Left lobe of liver (tissue), 2 donors: Measurements from ENCODE around the gene HSD11B2. TPM values are rescaled to one million over a fixed set of nuclear protein-coding genes. Genes with fewer than 3 reads are reported as not detected.

Experiments
- ATAC-seq: fragments of 200-7000 bp; cut with Tn5 transposase; one replicate; pipeline ENCODE4 v1.9.1; 2020; ENCODE audit warnings: mild to moderate bottlenecking, moderate library complexity
- DNase-seq: peaks from one replicate; pipeline ENCODE4 v3.0.0-alpha.2; 2020; ENCODE audit warnings: low spot score
- total RNA-seq: library from RNA; stranded (reverse); gene quantifications from one replicate; pipeline ENCODE4 v1.2.1, GENCODE V29; 2021
- donor health status: DM: no; HTN: no; CAD: no; lungs with moderate emphysema.
- donor health status: DM: no; HTN: yes; CAD: no.

Gene HSD11B2
- total RNA-seq, 1 donor from 2014 or later, result 3.1 TPM

DNA sequence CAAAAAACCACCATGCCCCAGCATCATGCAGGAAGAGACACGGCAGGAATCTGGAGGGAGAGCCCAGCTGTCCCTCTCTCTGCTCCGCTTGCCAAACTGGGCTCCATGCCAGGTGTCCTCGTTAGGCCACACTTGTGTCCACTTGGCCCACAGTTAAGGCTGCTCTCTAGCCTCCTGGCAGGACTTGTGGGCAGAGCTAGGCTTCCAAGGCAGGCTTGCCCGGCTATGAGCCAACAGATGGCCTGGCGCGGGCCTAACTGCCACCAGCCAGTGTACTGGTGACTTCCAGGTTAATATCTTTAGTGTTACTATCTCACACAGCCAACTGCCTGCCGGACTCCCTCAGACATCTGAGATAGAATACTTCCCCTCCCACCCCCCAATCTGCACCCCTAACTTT, 39.4 kb downstream of the HSD11B2 start:
- DNase-seq (peak; percentile 99), ATAC-seq (peak; percentile 97)

- DNase-seq, result no peak
- ATAC-seq, result no peak
These were observed 41.0 kb downstream of the HSD11B2 start for GRCh38 chr16:67471758-67472384.

DNA sequence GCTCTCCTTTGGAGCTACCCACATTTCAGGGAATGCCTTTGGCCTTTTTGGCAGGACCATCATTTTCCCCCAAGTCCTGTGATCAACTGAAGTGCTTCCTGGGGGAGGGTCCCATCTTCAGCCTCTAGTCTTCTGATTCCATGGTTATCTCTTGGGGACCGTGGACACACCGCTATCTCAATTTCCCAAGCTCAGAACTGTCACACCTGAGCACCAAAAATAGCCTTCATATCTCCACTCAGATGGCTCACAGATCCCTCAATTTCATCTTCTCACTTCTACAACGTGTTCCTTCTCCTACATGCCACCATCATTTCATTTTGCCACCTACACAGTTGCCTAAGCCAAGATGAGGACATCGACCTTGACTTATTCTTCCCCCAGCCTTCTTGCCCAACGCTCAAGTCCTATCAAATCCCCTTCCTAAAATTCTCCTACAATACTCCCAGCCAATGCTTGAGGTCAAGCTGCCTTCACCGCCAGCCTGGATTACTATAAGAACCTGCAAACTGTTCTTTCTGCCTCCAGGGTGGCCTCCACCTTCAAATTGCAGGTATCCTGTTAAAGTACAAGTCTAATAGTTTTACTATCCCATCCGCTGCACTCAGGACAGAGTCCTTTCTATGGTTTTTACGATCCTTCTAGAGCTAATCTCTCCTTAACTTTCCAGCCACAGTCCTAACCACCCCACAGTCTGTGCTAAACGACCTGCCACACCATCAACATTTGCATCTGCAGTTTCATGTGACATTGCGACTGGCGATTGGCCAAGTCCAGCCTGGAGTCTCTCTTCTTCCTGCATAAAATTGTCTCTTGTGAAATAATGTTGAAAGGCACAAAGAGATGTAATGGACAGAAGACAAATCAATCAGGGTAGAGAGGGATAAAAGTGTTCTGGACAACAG, 43.9 kb downstream of the HSD11B2 start:
- DNase-seq (no peak), ATAC-seq (no peak)

GRCh38 chr16:67477960-67478554, 47.1 kb downstream of the HSD11B2 start:
- no peak for DNase-seq
- ATAC-seq, result peak; percentile 4

GRCh38 chr16:67480833-67481560, 50.1 kb downstream of the HSD11B2 start, which contains the start of gene ATP6V0D1:
ATP6V0D1 (minus strand) TSS chr16:67481157; CDS start chr16:67481086, 71 bp downstream.
- peak; percentile 93 for ATAC-seq

GRCh38 chr16:67481561-67482232, 50.8 kb downstream of the HSD11B2 start:
- ATAC-seq, result peak; percentile 6
- DNase-seq, result peak; percentile 72

More at GRCh38 chr16:67480833-67481560, 50.1 kb downstream of the HSD11B2 start, which contains the start of gene ATP6V0D1:
- peak; percentile 100 for DNase-seq

- ATAC-seq (no peak), DNase-seq (no peak)
These were observed 51.5 kb downstream of the HSD11B2 start for GRCh38 chr16:67482233-67482924.

DNA sequence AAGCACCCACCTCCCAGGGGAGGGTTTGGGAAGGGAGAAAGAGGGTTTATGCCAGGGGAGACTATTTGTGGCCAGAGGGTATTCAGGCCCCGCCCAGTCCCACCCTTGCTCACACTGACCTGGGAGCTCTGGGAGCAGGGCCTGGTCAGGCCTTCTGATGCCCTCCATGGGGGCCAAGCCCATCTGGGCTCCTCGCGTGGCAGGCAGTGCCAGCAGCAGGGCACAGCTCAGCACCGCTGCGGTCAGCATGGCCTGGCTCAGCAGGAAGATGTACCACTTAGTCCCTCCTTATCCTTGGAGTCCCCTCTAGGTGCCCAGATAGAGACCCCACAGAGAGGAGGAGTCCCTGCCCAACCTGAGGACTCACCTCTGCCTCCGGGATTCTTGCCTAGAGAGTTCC, 52.2 kb downstream of the HSD11B2 start, which contains the start of gene AGRP:
TSS of gene AGRP (minus strand) at position 398 of the 400 bp plus-strand sequence. CDS start at position 249, 149 bp downstream.
- ATAC-seq (no peak), DNase-seq (no peak)

GRCh38 chr16:67483731-67484525, 53.0 kb downstream of the HSD11B2 start:
- no peak for ATAC-seq

GRCh38 chr16:67486805-67487204, 55.9 kb downstream of the HSD11B2 start:
- ATAC-seq (no peak), DNase-seq (no peak)

More at GRCh38 chr16:67483731-67484525, 53.0 kb downstream of the HSD11B2 start:
- no peak for DNase-seq

Other genes starting within 250 kb of the HSD11B2 start
- 14.9 TPM for gene MATCAP1, start 247.2 kb upstream of the HSD11B2 start, total RNA-seq
- 1.8 TPM for gene EXOC3L1, start 241.0 kb upstream of the HSD11B2 start, total RNA-seq
- gene E2F4, start 239.0 kb upstream of the HSD11B2 start, total RNA-seq, result 19.0 TPM
- 5.2 TPM for gene ELMO3, start 232.0 kb upstream of the HSD11B2 start, total RNA-seq
- 44.9 TPM for gene TMEM208, start 204.0 kb upstream of the HSD11B2 start, total RNA-seq
- gene FHOD1, start 183.6 kb upstream of the HSD11B2 start, total RNA-seq, result 5.9 TPM
- 0.30 TPM for gene SLC9A5, start 182.1 kb upstream of the HSD11B2 start, total RNA-seq
- gene PLEKHG4, start 151.6 kb upstream of the HSD11B2 start, total RNA-seq, result 0.20 TPM
- gene KCTD19, start 104.4 kb upstream of the HSD11B2 start, total RNA-seq, result not detected
- 0.25 TPM for gene LRRC36, start 104.3 kb upstream of the HSD11B2 start, total RNA-seq
- 0.40 TPM for gene TPPP3, start 37.6 kb upstream of the HSD11B2 start, total RNA-seq
- 1.6 TPM for gene ZDHHC1, start 14.6 kb upstream of the HSD11B2 start, total RNA-seq
- gene ATP6V0D1, start 50.0 kb downstream of the HSD11B2 start, total RNA-seq, result 48.2 TPM
- gene AGRP, start 52.4 kb downstream of the HSD11B2 start, total RNA-seq, result not detected
- 29.7 TPM for gene RIPOR1, start 97.7 kb downstream of the HSD11B2 start, total RNA-seq
- 13.4 TPM for gene CTCF, start 131.4 kb downstream of the HSD11B2 start, total RNA-seq
- 1.1 TPM for gene CARMIL2, start 214.0 kb downstream of the HSD11B2 start, total RNA-seq
- 5.0 TPM for gene ACD, start 229.1 kb downstream of the HSD11B2 start, total RNA-seq
- 3.4 TPM for gene PARD6A, start 229.8 kb downstream of the HSD11B2 start, total RNA-seq
- 10.6 TPM for gene ENKD1, start 235.6 kb downstream of the HSD11B2 start, total RNA-seq
- gene C16orf86, start 235.7 kb downstream of the HSD11B2 start, total RNA-seq, result 5.5 TPM